ENCODE data around the gene TULP3.

TULP3 gene

GRCh38 chr12:2967651-2968050, 77.0 kb downstream of the TULP3 start:
- in situ Hi-C loops (cut with MboI; ENCODE audit: low sequenced_read_pairs, unreplicated experiment): no loop called here
- DNase-seq (ENCODE audit: low spot score): no peak
- TF ChIP-seq, protein P1, sequence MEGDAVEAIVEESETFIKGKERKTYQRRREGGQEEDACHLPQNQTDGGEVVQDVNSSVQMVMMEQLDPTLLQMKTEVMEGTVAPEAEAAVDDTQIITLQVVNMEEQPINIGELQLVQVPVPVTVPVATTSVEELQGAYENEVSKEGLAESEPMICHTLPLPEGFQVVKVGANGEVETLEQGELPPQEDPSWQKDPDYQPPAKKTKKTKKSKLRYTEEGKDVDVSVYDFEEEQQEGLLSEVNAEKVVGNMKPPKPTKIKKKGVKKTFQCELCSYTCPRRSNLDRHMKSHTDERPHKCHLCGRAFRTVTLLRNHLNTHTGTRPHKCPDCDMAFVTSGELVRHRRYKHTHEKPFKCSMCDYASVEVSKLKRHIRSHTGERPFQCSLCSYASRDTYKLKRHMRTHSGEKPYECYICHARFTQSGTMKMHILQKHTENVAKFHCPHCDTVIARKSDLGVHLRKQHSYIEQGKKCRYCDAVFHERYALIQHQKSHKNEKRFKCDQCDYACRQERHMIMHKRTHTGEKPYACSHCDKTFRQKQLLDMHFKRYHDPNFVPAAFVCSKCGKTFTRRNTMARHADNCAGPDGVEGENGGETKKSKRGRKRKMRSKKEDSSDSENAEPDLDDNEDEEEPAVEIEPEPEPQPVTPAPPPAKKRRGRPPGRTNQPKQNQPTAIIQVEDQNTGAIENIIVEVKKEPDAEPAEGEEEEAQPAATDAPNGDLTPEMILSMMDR (IDR thresholded peaks at IDR 0.05; ENCODE audit: borderline replicate concordance, control extremely low read depth, extremely low read depth, insufficient read depth, missing control alignments): no peak

GRCh38 chr12:2970744-2971143, 80.1 kb downstream of the TULP3 start:
- DNase-seq (ENCODE audit: low spot score): no peak
- TF ChIP-seq, protein P1 (IDR thresholded peaks at IDR 0.05; ENCODE audit: borderline replicate concordance, control extremely low read depth, extremely low read depth, insufficient read depth, missing control alignments): no peak
- in situ Hi-C loops (cut with MboI; ENCODE audit: low sequenced_read_pairs, unreplicated experiment): no loop called here

GRCh38 chr12:2973566-2973965, 82.9 kb downstream of the TULP3 start:
- DNase-seq (ENCODE audit: low spot score): no peak
- TF ChIP-seq, protein P1 (IDR thresholded peaks at IDR 0.05; ENCODE audit: borderline replicate concordance, control extremely low read depth, extremely low read depth, insufficient read depth, missing control alignments): no peak
- in situ Hi-C loops (cut with MboI; ENCODE audit: low sequenced_read_pairs, unreplicated experiment): no loop called here

- DNase-seq (ENCODE audit: low spot score): no peak
- TF ChIP-seq, protein P1 (IDR thresholded peaks at IDR 0.05; ENCODE audit: borderline replicate concordance, control extremely low read depth, extremely low read depth, insufficient read depth, missing control alignments): no peak
- in situ Hi-C loops (cut with MboI; ENCODE audit: low sequenced_read_pairs, unreplicated experiment): no loop called here
Measured at GRCh38 chr12:2974560-2974971, 83.9 kb downstream of the TULP3 start.

- in situ Hi-C loops (cut with MboI; ENCODE audit: low sequenced_read_pairs, unreplicated experiment): no loop called here
- no peak for DNase-seq (ENCODE audit: low spot score)
- TF ChIP-seq, protein P1 (IDR thresholded peaks at IDR 0.05; ENCODE audit: borderline replicate concordance, control extremely low read depth, extremely low read depth, insufficient read depth, missing control alignments): no peak
Measured at GRCh38 chr12:2976581-2976996, 85.9 kb downstream of the TULP3 start.

- no peak for DNase-seq (ENCODE audit: low spot score)
- TF ChIP-seq, protein P1 (IDR thresholded peaks at IDR 0.05; ENCODE audit: borderline replicate concordance, control extremely low read depth, extremely low read depth, insufficient read depth, missing control alignments): no peak
- in situ Hi-C loops (cut with MboI; ENCODE audit: low sequenced_read_pairs, unreplicated experiment): no loop called here
Measured at GRCh38 chr12:2977776-2978175, 87.1 kb downstream of the TULP3 start.

- in situ Hi-C loops (cut with MboI; ENCODE audit: low sequenced_read_pairs, unreplicated experiment): no loop called here
- TF ChIP-seq, protein P1 (IDR thresholded peaks at IDR 0.05; ENCODE audit: borderline replicate concordance, control extremely low read depth, extremely low read depth, insufficient read depth, missing control alignments): no peak
- DNase-seq (ENCODE audit: low spot score): no peak
Measured at GRCh38 chr12:2979806-2980205, 89.1 kb downstream of the TULP3 start.
